OCI-LY3 (cell line): Measurements from ENCODE around the gene USP4.

Experiments used
- H2AFZ ChIP-seq: fragments of 200-600, 300-600 bp; shearing (Covaris generic); 2 replicates; pipeline ENCODE4 v1.6.0; 2014; ENCODE audit warnings: antibody characterized with exemption, low read depth, low read length
- H3K27ac ChIP-seq: fragments of 200-600, 300-600 bp; sonication (generic); 2 replicates; pipeline ENCODE4 v1.5.1; 2014; ENCODE audit warnings: mild to moderate bottlenecking, low read length, moderate library complexity, mixed read lengths
- H3K27me3 ChIP-seq: fragments of 200-600, 300-600 bp; sonication (generic); 2 replicates; pipeline ENCODE4 v1.6.1; 2014; ENCODE audit warnings: low read depth, low read length, mixed read lengths
- H3K36me3 ChIP-seq: fragments of 200-600, 300-600 bp; sonication (generic); replicated peaks from 2 replicates; pipeline ENCODE3; 2014; ENCODE audit warnings: low read depth, low read length, mixed read lengths
- H3K4me1 ChIP-seq: fragments of 300-600, 200-600 bp; sonication (generic); 2 replicates; pipeline ENCODE4 v1.6.1; 2014; ENCODE audit warnings: low read length, mixed read lengths
- H3K4me2 ChIP-seq: fragments of 200-600, 300-600 bp; sonication (generic); 2 replicates; pipeline ENCODE4 v1.6.1; 2014; ENCODE audit warnings: low read length, mixed read lengths
- H3K4me3 ChIP-seq: fragments of 300-600, 200-600 bp; sonication (generic); 2 replicates; pipeline ENCODE4 v1.5.1; 2014; ENCODE audit warnings: antibody characterized with exemption, mild to moderate bottlenecking, low read length, moderate library complexity
- H3K79me2 ChIP-seq: fragments of 300-600, 200-600 bp; shearing (Covaris generic); 2 replicates; pipeline ENCODE4 v1.6.1; 2014; ENCODE audit warnings: mild to moderate bottlenecking, low read length, mixed read lengths
- H3K9ac ChIP-seq: fragments of 300-600, 200-600 bp; shearing (Covaris generic); 2 replicates; pipeline ENCODE4 v1.6.0; 2014; ENCODE audit warnings: mild to moderate bottlenecking, low read length, moderate library complexity
- H3K9me3 ChIP-seq: fragments of 200-600, 300-600 bp; shearing (Covaris generic); 2 replicates; pipeline ENCODE4 v1.6.1; 2014; ENCODE audit warnings: low read length, mixed read lengths; ENCODE audit not compliant: insufficient read depth
- H4K20me1 ChIP-seq: fragments of 200-600, 300-600 bp; sonication (generic); 2 replicates; pipeline ENCODE4 v1.6.1; 2016; ENCODE audit warnings: low read length, mixed read lengths; ENCODE audit not compliant: insufficient read depth
- CTCF ChIP-seq: fragments of 200-600, 300-600 bp; sonication (generic); IDR thresholded peaks from 2 replicates; pipeline ENCODE4 v1.5.1; 2014; ENCODE audit warnings: antibody characterized with exemption, low read length, low read depth
- EZH2phosphoT487 ChIP-seq: fragments of 200-600 bp; shearing (Covaris generic); IDR thresholded peaks from 2 replicates; pipeline ENCODE4 v1.6.1; 2018; ENCODE audit warnings: antibody characterized with exemption, mixed run types, low read depth

Gene USP4

DNA sequence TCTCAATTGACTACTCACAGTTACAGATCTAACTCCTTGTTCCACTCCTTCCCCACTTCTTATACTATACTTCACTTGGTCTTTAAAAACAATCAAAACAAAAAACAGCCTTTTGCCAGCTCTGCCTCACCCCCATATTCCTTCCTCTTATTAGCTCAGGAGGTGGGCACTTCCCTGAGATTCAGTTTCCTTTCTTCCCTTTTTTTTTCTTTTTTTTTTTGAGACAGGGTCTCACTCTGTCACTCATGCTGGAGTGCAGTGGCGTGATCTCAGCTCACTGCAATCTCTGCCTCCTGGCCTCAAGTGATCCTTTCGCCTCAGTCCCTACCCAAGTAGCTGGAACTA, 69.7 kb downstream of the USP4 start:
- no peak overlapping the region for H3K27ac ChIP-seq
- no peaks in the 10 kb centered on the region for H3K79me2 ChIP-seq
- H4K20me1 ChIP-seq = no peaks in the 10 kb centered on the region

DNA sequence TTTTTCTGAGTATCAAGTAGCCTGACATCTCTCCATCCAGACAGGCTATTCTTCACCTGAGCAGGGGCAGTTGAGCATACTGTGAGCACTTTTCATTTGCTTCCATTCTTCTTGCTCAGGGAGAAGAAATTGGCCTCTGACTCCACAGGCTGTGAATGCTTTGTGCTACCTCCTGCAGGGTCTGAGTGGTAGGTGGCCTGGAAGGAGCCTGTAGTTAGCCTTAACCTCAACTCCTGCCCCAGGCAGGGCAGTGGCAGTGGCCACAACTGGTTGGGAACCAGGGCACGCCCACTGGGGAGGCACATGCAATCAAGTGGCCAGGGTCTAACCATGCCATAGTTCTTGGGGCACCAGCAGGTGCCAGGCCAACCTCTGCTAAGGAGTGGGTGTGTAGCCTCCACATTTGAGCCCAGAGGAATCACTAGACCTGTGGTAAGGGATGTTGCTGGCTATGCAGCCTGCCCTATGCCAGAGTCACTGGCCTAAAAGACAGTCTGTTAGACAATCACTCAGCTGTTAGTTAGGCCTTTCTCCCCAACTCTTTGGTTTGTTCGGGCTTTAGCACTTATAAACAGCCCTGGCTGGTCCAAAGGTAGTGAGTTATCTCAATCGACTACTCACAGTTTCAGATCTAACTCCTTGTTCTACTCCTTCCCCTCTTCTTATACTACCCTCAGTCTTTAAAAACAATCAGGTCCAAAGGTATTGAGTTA, 70.3 kb downstream of the USP4 start:
- no peak overlapping the region for H3K27ac ChIP-seq
- H3K9me3 ChIP-seq = no peaks in the 10 kb centered on the region
- H3K4me1 ChIP-seq = no peaks in the 10 kb centered on the region
- H3K4me3 ChIP-seq = no peak overlapping the region
- H3K36me3 ChIP-seq = peaks cover 13% of the 10 kb centered on the region
- H4K20me1 ChIP-seq = no peaks in the 10 kb centered on the region
- H3K79me2 ChIP-seq = no peaks in the 10 kb centered on the region
- TF ChIP-seq CTCF = no peak
- no peak for TF ChIP-seq EZH2phosphoT487
- H2AFZ ChIP-seq = no peak overlapping the region
- H3K9ac ChIP-seq = no peak overlapping the region
- H3K27me3 ChIP-seq = no peaks in the 10 kb centered on the region
- no peak overlapping the region for H3K4me2 ChIP-seq

More for the DNA sequence above, 69.7 kb downstream of the USP4 start:
- Histone ChIP-seq H3K4me1 (no peaks in the 10 kb centered on the region), H3K27me3 (no peaks in the 10 kb centered on the region), H3K4me3 (no peak overlapping the region), H3K9ac (no peak overlapping the region), H3K9me3 (no peaks in the 10 kb centered on the region), H3K36me3 (peaks cover 13% of the 10 kb centered on the region), H3K4me2 (no peak overlapping the region), H2AFZ (no peak overlapping the region)
- TF ChIP-seq CTCF (no peak), EZH2phosphoT487 (no peak)

- Histone ChIP-seq H3K27ac (no peak overlapping the region), H3K9me3 (no peaks in the 10 kb centered on the region), H4K20me1 (no peaks in the 10 kb centered on the region), H3K9ac (no peak overlapping the region), H2AFZ (no peak overlapping the region), H3K27me3 (no peaks in the 10 kb centered on the region), H3K4me1 (no peaks in the 10 kb centered on the region), H3K4me2 (no peak overlapping the region), H3K4me3 (no peak overlapping the region), H3K36me3 (peaks cover 11% of the 10 kb centered on the region), H3K79me2 (no peaks in the 10 kb centered on the region)
- TF ChIP-seq CTCF (no peak), EZH2phosphoT487 (no peak)
Observed at GRCh38 chr3:49266410-49267095, 73.3 kb downstream of the USP4 start.

GRCh38 chr3:49265661-49266386, 74.0 kb downstream of the USP4 start:
- H3K4me2 ChIP-seq = no peak overlapping the region
- no peak overlapping the region for H2AFZ ChIP-seq
- no peaks in the 10 kb centered on the region for H3K4me1 ChIP-seq
- no peaks in the 10 kb centered on the region for H3K79me2 ChIP-seq
- H3K36me3 ChIP-seq = peaks cover 6% of the 10 kb centered on the region
- H3K4me3 ChIP-seq = no peak overlapping the region
- no peaks in the 10 kb centered on the region for H4K20me1 ChIP-seq
- no peak for TF ChIP-seq EZH2phosphoT487
- TF ChIP-seq CTCF = no peak
- H3K27me3 ChIP-seq = no peaks in the 10 kb centered on the region
- H3K9ac ChIP-seq = no peak overlapping the region
- H3K27ac ChIP-seq = no peak overlapping the region
- no peaks in the 10 kb centered on the region for H3K9me3 ChIP-seq
